ENCODE data around the gene DMRTB1.
A peak's percentile ranks its signal among the peaks of the same experiment; 100 is the strongest.
"Not testable (repeated sequence)": the region's sequence is repeated elsewhere in the genome, so short reads cannot be mapped to it uniquely, and the experiment has no call there.

The DMRTB1 gene

DNA sequence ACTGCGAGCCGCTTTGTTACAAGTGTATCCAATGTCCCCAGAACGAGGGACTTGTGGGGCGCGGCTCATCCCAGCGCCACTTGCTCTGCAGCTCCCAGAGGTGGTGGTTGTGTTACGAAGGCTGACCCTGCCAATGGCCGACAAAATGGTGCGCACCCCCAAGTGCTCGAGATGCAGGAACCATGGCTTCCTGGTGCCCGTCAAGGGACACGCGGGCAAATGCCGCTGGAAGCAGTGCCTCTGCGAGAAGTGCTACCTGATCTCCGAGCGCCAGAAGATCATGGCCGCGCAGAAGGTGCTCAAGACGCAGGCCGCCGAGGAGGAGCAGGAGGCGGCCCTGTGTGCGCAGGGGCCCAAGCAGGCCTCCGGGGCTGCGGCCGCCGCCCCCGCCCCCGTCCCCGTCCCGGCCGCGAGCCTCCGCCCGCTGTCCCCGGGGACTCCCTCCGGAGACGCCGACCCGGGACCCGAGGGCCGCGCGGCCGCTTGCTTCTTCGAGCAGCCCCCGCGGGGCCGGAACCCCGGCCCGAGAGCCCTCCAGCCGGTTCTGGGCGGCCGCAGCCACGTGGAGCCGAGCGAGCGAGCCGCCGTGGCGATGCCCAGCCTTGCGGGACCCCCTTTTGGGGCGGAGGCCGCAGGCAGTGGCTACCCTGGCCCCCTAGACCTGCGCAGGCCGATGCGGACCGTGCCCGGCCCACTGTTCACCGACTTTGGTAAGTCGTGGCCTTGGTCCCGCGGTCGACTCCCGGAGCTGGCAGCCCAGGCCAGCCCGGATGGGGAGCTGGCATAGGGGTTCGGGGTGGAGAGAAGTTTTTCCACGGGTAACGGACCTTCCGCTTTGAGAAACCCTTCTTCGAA lies at the start of gene DMRTB1:
TSS of gene DMRTB1 (plus strand) at position 79 of the 855 bp plus-strand sequence. CDS start at position 134, 55 bp downstream.
- no peak for DNase-seq

DNA sequence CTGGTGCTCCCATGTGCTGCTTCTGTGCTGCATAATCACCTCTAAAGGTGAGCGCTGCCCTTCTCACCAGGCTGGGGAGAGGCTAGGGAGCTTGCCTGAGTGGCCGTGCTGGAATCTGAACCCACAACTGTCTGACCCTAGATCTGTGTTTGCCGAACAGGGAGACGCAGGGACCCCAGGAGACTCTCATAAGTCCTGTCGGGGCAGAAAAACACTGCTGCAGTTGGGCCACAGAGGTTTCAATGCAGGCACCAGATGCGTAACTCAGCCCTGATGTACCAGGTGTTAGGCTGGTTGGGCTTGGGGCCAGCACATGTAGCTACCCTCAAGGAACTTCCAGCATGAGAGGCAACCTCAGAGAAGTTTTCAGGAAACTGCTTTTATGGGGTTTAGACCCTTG lies 49.5 kb upstream of the DMRTB1 start:
- DNase-seq, result no peak

DNA sequence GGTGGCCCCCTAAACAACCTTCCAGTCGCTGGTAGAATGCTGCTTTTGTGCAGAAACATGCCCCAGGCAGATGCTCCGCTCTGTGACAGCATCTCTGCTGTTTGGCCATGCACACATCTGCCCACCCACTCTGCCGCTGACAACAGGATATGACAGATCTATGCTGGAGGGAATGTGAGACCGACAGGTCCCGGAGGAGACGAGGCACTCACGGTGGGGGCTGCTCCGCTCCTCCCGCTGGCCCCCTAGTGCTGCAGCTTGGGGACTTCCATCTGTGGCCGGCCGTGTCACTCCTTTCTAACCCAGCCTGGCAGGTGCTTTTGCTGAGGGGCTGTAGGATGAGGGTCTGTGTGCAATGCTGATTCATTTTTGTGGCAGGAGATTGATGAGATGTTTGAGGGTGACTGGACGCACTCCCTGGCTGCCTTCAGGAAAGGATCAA lies 49.1 kb upstream of the DMRTB1 start:
- DNase-seq, result peak in 1 of 2 donors; percentile 11

DNA sequence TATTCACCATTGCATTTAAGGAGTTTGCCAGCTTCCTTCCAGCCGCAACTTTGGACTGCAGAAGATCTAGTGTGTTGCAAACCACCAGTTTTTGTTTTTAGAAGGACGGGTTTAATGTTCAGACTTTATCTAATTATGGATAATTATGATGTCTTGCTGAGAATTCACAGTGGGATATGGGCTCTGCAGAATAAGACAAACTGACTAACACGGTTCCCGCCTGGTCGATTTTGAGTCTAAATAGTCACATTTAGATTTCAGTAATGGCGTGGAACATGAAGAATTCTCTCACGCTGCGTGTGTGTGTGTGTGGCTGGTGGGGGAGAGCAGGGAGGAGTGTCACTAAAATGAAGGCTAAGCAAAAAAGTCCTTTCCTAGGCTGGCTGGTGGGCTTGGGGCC lies 48.5 kb upstream of the DMRTB1 start:
- DNase-seq, result no peak

DNA sequence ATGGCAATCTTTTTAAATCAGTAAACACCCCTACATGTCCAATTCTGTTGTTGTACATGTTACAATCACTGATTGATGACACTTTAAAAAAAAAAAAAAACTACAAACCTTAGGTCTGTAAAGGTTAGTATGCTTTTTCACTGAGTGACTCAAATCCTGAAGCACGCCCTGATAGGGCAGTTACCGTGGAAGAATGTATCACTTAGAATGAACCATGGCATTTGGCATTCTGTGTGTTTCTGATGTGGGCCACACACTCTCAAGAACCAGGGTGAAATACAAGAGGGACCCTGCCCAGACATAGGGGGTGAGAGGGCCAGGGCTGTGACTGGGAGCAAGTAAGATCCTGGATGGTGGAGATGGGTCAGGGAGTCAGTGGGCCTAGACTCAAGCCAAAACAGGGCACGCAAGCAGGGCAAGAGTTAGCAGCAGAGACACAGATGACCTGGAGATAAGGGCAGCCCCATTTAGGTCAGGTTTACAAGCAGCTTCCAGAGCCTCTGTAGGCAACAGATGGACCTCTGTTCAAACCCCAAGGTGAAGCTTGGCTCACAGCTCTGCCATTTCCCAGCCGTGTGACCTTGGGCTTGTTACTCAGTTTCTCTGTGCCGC lies 47.6 kb upstream of the DMRTB1 start:
- DNase-seq, result no peak

DNA sequence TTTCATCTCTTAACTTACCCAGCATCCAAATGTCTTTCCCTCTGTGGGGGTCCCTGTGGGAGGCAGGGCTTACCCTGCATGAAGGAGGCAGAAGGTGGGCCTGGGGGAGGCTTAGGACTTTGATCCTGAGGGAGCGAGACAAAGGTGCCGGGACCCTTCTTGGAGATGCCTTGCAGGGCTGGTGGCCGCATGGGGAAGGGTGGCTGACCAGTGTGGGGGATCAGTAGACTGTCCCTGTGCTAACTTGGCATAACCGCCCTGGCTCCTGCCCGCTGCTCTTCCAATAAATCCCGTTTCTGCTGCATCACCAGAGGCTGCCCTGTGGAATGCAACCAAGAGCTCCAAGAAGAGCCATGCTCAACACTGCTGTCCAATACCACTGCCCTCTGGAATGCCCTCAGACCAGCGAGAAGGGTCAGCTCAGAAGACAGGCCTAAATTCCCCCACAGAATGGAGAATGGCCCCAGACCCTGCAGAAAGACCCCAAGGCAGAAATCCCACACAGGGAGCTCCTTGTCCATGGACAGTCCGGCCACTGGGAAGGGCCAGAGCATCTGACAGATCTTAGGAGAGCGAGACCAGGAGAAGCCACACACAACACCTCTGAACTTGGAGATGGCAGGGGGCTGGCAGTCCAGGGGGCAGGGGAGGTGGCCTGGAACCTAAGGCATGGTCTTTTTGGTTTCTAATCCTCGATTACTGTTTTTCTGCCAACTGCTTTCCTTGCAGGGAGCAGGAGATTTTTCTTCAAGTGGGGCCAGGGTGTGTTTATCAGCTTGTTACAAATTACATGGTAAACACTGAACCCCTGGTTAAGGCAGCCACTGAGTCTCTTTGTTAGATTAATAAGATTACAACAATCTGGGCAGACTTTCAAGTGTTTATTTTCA lies 46.7 kb upstream of the DMRTB1 start:
- DNase-seq, result no peak

DNA sequence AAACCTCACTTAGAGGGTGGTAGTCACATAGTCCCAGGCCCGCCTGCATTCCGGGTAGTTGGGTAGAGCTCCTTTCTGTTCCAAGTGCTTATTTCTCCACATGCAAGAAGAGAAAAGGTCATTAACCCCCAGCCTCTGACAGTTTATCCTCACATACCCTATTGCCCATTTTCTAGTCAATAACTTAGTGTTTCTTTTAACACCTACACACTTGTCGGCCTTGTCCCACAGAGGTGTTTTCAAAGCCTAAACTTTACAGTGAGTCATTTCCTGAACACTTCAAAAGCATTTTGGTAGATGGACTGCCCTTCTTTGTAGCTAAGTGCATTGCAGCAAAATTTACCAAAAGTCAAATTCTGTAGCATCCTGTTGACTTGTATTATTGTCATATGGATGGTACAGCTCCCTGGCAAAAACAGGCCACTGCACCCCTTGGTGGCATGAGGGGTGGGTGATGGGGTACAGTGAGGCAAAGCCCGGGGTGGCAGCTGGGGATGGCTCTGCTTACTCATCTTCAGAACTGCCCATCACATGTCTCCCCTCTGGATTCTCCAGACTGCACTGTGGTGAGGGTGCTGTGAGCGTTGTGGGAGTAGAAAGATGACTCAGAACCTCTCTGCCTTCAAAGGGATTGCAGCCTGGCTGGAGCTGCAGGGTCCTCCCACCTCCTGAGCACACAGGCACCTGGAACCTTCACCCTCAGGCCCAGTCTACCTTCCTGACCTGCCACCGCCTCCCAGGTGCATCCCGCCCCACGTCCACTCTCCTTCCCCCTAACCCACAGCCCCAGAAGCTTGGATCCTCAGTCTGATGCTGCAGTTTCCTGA lies 45.8 kb upstream of the DMRTB1 start:
- DNase-seq, result peak; percentile 38 to 57

DNA sequence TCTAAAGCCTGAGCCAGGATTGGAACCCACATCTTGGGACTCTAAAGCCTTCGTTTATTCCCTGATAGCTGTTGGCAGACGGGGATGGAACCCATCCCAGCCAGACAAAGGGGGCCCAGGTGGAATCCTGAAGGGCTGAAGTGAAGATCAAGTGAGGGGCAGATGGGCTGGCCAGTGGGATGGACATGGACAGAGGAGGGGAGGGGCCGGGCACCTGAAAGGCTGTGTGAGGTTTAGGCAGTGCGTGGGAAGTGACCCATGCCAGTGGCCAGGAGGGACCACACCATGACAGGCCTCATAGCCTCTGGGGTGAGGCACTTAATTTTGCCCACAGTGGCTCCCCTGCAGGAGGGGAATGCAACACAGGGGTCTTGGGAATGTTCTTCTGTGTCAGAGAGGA lies 44.6 kb upstream of the DMRTB1 start:
- no peak for DNase-seq

DNA sequence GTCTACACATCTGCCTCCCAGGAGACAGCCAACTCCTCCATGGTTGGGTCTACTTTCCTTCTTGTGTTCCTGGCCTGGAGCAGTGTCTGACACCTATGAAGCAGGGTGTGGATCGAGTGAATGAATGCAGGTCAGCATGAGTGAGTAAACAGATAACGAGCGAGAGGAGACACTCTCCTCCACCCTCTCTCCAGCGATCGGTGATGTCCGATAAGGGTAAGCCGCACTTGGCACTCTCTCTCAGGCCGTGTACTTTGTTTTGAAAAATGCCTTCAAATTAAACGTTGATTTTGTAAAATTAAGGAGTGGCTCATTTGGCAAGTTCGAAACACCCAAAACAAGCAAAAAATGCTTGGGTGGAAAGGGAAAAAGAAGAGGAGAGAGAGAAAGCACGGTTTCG lies 43.8 kb upstream of the DMRTB1 start:
- no peak for DNase-seq

DNA sequence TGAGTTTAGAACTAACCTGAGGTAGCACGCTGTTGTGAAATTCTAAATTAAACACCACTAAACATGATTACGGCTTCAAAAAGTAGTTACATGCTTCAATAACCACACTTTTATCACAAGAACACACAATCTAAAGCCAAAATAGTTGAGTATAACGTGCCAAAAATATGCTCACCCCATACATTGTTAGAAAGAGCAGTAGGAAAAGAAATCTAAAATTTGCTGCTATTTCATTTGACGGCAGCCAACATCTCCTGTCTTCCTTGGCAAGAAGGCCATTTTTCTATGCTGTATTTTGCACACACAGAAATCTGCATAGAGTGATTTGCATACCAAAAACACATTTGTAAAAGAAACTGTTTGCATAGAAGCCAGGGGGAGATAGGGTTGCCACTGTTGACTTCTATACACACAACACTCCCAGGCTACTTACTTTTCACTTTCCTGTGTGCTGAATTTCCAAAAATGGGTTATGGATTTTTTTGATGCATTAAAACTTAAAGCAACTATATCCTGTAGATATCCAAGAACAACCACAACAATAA lies 42.9 kb upstream of the DMRTB1 start:
- no peak for DNase-seq

DNA sequence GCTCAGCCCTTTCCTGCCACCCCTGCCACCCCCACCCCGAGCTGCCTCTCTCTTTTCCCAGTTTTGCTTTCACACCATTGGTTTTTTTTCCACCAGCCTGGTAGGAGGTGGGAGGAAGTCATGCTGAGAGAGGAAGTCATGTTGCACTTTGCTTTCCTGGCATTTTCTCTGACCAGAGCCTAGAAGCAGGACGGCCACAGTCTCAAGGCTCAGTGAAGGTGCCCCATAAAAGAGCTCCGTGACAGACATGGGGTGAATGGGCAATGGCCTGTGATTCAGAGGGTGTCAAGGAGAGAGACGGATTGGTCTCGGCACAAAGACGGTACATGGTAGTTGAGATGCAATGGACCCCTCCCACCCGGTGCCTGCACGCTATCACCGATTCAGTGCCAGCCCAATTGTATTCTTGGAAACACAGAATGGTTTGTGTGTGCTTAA lies 42.1 kb upstream of the DMRTB1 start:
- no peak for DNase-seq

DNA sequence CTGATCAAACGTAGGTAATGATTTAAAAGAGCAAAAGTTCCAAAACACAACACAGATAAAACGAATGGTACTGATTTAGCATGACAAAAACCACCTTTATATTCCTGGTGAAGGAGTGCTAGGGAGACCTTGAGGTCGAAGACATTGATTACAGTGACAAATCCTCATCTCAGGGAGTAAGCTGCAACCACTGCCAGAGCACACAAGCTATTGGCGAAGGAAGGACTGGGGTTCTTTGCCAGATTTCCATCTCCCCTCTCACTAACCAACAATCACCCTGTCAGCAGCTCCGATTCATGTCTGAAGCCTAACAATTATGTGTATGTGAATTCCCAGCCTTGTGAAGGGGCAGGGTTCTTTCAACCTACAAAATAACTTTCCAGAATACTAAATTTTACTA lies 40.2 kb upstream of the DMRTB1 start:
- DNase-seq, result no peak

DNA sequence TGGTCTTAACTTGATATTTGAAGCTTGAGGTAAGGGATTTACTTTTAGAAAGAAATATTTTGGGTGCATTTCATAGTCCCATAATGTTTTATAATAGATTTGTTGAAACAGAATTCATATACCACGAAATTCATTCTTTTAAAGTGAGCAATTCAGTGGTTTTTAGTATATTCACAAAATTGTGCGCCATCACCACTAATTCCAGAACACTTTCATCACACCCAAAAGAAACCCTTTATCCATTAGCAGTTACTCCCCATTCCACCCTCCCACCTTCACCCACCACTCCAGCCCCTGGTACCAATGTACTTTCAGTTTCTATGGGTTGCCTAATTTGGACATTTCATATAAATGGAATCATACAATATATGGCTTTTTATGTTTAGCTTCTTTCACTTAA lies 38.9 kb upstream of the DMRTB1 start:
- DNase-seq, result no peak

DNA sequence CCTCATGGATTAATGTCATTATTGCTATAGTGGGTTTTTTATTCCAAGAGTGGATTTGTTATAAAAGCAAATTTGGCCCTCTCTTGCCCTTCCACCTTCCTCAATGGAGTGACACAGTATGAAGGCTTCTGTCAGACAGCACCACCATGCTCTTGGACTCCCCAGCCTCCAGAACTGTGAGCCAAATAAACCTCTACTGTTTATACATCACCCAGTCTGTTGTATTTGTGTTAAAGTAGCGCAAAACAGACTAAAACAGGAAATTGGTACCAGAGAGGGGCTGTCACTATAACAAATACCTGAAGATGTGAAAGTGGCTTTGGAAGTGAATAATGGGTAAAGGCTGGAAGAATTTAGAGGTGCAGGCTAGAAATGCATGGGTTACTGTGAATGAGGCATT lies 38.0 kb upstream of the DMRTB1 start:
- no peak for DNase-seq

DNA sequence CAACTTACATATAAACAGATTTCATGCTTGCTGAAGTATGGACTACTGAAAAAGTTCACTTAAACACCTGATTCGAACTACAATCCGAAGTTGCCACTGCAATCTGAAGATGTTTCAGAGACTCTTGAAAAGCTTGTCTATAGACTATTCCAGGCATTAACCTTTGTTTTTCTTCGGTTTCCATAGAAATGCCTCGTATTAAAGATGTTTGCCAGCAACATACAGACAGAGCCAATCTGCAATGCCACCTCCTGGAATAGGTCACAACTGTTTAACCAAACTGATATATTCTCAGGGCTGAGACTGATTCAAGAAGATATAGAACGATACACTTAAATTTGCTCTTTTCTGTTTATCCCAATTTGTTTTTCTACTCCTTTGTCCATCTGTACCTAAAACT lies 28.9 kb upstream of the DMRTB1 start:
- DNase-seq, result no peak

DNA sequence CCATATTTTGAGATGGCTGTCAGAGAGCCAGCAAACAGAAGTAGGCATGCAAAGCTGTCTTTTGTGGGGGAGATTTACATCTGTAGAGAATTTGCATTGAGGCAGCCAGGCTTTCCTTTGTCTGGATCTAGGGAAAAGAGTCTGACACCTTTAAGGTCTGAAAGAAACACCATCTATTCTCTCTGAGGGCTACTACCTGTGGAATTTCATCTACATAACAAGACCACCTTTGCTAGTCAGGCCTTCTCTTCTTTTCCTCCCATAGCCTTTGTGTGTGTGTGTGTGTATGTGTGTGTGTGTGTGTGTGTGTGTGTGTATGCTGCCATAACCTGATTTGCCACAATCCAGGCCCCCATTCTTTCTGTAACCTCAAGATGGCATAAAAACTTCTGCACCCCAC lies 28.4 kb upstream of the DMRTB1 start:
- no peak for DNase-seq

DNA sequence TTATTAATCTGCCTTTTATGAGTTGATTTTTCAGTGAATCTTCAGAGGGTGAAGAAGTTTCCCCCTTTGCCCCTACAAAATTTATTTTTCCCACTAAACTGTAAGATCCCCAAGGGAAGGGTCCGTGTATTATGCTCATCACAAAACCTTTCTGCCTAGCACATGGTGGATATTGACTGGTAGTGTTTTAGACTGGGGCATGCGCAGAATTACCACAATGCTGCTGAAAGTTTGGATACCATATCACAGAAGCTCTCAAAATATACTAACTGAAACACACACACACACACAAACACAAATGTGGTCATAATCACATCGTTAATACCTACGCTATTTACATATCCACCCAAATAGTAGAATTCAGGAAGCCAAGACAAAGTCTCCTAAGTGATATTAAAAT lies 28.0 kb upstream of the DMRTB1 start:
- DNase-seq, result no peak

DNA sequence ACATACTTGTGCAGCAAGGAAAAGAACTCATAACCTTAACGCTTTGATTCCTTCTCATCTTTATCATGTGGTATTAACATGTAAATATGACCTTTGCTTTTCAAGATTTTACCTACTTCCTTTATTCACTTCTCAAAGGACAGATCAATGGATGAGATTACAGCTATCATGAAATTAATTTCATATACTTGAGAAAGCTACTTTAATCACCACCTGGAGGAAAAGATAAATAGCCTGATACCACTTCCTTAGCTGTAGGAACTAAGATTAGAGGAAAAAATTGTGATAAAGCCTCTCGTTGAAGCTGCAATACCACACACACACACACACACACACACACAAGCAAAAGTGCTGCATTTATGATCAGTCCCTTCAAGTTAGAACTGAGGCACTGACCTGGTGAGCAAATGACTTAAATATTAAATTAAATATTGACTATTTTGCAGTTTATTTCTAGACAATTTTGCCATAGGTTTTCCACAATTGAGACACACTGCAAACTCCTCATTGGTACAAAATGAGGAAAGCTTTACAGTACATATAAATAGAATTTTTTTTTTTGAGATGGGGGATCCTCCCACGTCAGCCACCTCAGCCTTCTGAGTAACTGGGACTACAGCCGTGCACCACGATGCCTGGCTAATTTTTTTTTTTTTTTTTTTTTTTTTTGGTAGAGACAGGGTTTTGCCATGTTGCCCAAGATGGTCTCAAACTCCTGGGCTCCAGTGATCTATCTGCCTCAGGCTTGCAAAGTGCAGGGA lies 27.2 kb upstream of the DMRTB1 start:
- DNase-seq, result no peak

DNA sequence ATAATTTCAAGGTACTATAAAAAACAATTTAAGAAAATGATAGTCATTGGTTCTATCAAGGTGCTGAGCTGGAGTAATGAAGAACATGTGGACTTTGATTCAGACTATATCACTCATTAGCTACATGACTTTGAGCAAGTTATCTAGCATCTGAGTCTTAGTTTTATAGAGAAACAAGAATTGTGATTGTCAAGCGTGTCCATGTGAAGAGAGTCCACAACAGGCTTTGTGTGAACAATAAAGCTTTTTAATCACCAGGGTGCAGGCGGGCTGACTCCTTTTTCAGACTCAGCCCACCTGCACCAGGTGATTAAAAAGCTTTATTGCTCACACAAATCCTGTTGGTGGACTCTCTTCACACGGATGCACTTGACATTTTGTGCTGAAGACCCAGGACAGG lies 26.6 kb upstream of the DMRTB1 start:
- no peak for DNase-seq

DNA sequence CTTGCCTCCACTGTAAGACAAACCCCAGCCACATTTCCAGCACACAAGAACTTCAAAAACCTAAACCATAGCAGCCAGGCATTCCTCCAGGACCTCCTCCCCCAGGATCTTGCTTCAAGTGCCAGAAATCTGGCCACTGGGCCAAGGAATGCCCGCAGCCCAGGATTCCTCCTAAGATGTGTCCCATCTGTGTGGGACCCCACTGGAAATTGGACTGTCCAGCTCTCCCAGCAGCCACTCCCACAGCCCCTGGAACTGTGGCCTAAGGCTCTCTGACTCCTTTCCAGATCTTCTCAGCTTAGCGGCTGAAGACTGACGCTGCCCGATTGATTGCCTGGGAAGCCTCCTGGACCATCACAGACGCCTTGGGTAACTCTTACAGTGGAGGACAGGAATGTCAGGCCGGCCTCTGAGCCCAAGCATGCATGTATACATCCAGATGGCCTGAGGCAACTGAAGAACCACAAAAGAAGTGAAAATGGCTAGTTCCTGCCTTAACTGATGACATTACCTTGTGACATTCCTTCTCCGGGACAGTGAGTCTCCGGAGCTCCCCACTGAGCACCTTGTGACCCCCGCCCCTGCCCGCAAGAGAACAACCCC lies 24.7 kb upstream of the DMRTB1 start:
- not testable (repeated sequence) for DNase-seq

DNA sequence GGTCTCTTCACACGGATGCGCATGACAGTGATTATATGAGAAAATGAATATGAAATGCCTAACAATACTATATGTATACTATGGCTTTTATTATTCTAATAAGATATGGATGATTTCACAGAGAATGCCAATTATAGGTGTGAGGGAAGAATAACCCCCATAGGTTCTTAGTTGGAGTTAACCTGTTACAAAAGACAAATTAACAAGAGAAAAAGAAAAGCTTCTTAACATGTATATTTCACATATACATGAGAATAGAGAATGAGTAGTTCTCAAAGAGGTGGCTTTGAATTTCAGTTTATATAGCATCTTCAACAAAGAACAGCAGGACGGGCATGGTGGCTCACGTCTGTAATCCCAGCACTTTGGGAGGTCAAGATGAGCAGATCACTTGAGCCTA lies 24.0 kb upstream of the DMRTB1 start:
- DNase-seq, result no peak
